ENCODE results near the gene KRTAP4-6.
A peak's percentile ranks its signal among the peaks of the same experiment; 100 is the strongest.
"Not testable (repeated sequence)": the region's sequence is repeated elsewhere in the genome, so short reads cannot be mapped to it uniquely, and the experiment has no call there.

KRTAP4-6 gene

DNA sequence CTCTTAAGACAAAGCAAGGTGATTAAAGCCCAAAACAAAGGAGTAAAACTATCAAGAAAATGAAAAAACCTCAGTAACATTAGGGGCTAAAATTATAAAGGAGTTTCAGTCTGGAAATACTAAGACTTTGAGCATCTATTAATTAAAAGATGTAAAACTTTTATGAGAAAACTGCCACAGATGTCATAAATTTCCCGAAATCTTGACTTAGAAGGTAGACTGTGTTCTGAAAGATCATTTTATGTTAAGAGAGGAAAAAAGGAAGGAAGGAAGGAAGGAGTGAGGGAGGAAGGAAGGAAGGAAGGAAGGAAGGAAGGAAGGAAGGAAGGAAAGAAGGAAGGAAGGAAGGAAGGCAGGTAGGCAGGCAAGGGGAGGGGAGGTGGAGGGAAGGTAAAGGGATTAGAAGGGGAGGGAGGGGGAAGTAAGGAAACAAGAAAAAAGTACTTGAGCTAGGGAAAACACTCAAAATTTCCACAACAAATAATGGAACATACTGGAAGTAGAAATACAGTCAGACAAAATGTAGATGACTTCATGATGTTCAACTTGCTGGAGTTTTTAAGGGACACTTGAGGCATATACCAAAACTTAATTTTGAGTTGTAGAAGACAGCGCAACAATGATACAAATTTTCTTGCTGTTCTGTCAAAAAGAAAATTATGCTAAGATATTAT, 7.3 kb upstream of the KRTAP4-6 start:
- TF ChIP-seq, protein P1, sequence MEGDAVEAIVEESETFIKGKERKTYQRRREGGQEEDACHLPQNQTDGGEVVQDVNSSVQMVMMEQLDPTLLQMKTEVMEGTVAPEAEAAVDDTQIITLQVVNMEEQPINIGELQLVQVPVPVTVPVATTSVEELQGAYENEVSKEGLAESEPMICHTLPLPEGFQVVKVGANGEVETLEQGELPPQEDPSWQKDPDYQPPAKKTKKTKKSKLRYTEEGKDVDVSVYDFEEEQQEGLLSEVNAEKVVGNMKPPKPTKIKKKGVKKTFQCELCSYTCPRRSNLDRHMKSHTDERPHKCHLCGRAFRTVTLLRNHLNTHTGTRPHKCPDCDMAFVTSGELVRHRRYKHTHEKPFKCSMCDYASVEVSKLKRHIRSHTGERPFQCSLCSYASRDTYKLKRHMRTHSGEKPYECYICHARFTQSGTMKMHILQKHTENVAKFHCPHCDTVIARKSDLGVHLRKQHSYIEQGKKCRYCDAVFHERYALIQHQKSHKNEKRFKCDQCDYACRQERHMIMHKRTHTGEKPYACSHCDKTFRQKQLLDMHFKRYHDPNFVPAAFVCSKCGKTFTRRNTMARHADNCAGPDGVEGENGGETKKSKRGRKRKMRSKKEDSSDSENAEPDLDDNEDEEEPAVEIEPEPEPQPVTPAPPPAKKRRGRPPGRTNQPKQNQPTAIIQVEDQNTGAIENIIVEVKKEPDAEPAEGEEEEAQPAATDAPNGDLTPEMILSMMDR (conservative IDR thresholded peaks at IDR 0.05; ENCODE audit: low read depth) = no peak
- H3K27ac ChIP-seq = no peak overlapping the region
- ChIA-PET POLR2A (ENCODE audit: low non-redundant PET) (no interaction called here), CTCF (no interaction called here)
- DNase-seq (ENCODE audit: low spot score) = no peak

GRCh38 chr17:41145261-41145660, 4.9 kb upstream of the KRTAP4-6 start:
- ChIA-PET POLR2A (ENCODE audit: low non-redundant PET) (no interaction called here), CTCF (no interaction called here)
- H3K27ac ChIP-seq = no peak overlapping the region
- no peak for DNase-seq (ENCODE audit: low spot score)
- TF ChIP-seq, protein P1 (conservative IDR thresholded peaks at IDR 0.05; ENCODE audit: low read depth) = no peak

DNA sequence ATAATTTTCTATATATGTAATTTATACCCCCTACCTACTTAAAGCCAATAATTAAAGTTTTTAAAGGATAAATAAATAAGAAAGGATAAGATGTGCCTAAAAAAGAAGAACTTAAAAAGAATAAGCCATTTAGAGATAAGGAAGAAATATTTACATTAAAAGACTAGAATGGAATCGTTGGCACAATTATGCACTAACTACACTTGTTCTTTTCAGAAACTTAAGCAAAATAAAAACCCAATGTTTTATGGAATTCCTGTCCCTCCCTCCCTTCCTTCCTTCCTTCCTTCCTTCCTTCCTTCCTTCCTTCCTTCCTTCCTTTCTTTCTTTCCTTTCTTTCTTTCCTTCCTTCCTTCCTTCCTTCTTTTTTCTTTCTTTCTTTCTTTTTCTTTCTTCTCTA, 4.5 kb upstream of the KRTAP4-6 start:
- ChIA-PET CTCF (no interaction called here), POLR2A (ENCODE audit: low non-redundant PET) (no interaction called here)
- no peak for DNase-seq (ENCODE audit: low spot score)
- no peak overlapping the region for H3K27ac ChIP-seq
- TF ChIP-seq, protein P1 (conservative IDR thresholded peaks at IDR 0.05; ENCODE audit: low read depth) = no peak

GRCh38 chr17:41141361-41141760, 1.0 kb upstream of the KRTAP4-6 start:
- DNase-seq (ENCODE audit: low spot score) = no peak
- TF ChIP-seq, protein P1 (conservative IDR thresholded peaks at IDR 0.05; ENCODE audit: low read depth) = no peak
- ChIA-PET POLR2A (ENCODE audit: low non-redundant PET) (no interaction called here), CTCF (interaction anchor here (0.8 kb wide), 1 partner anchor 159 kb away, joined by 4 read pairs; no protein-coding TSS in a partner anchor)
- no peak overlapping the region for H3K27ac ChIP-seq

GRCh38 chr17:41139865-41140264, 479 bp downstream of the KRTAP4-6 start:
- POLR2A ChIA-PET (ENCODE audit: low non-redundant PET); DNase-seq (ENCODE audit: low spot score): not testable (repeated sequence)
- peak overlapping the region; percentile 48; the same call in 1 of the 2 replicates for H3K27ac ChIP-seq
- CTCF ChIA-PET = interaction anchor here (0.6 kb wide), 1 partner anchor 264 kb away, joined by 3 read pairs; no protein-coding TSS in a partner anchor

DNA sequence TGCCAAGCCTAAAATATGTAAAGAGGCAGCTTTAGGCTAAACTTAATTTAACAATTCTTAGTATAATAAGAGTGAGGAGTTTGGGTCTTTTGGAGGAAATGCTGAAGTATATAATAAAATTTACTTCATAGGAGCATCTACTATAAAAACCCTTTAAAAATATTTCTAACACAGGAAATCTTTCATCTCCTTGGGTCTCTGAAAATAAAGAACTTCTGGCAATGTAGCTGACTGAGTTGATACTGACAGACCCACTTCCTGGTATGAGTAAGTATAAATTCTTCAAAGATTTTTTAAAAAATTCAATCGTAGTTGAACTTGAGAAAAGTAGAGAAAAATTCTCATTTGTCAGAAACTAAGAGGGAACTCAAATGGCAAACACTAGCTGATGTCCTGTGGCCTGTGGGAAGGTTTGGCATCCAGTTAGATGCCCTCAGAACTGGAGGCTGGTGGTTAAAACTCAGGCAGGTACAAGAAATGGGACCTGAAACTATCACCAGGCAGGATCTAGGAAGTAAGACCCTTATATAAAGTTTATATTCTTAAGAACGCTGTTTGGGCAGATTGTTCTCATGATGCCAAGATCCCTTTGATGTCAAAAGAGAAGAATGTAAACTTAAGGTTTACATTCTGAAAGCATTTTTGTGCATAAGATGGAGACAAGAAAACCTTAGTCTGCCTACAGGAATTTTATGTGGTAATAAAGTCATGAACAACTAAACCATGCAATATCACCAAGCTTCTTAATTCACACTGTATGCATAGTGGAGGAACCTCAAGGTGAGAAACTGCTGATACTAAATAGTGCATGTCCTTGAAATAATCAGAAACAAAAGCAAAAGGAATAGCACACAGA, 6.2 kb downstream of the KRTAP4-6 start:
- CTCF ChIA-PET = interaction anchor here (0.6 to 0.7 kb wide), 2 partner anchors 284 to 1861 kb away, joined by 3 read pairs; no protein-coding TSS in a partner anchor
- no peak overlapping the region for H3K27ac ChIP-seq
- TF ChIP-seq, protein P1 (conservative IDR thresholded peaks at IDR 0.05; ENCODE audit: low read depth) = no peak
- POLR2A ChIA-PET (ENCODE audit: low non-redundant PET) = no interaction called here
- no peak for DNase-seq (ENCODE audit: low spot score)

DNA sequence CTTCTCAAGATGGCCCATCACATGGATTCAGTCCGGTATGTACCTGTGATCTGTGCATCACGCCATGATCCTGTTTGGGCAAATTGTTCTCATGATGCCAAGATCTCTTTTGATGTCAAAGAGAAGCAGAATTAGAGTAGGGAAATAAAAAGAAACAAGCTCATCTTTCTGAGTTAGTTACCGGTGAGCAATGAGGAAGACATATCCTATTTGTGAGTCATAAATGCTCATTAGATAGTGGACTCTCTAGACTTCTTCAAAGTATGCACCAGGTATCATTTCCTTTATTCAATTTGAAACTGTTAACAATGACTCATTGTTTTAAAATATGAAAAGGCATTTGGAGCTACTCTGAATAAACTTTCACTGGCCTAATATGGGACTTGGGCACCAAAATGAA, 8.4 kb downstream of the KRTAP4-6 start:
- ChIA-PET POLR2A (ENCODE audit: low non-redundant PET) (interaction anchor here (1.0 kb wide), 1 partner anchor 313 kb away, joined by 3 read pairs; no protein-coding TSS in a partner anchor), CTCF (no interaction called here)
- TF ChIP-seq, protein P1 (conservative IDR thresholded peaks at IDR 0.05; ENCODE audit: low read depth) = no peak
- H3K27ac ChIP-seq = no peak overlapping the region
- peak; percentile 75 for DNase-seq (ENCODE audit: low spot score)

All from RWPE1 (cell line).